ENCODE data around the gene SHANK1. TPM values are rescaled to one million over a fixed set of nuclear protein-coding genes. Genes with fewer than 3 reads are reported as not detected.

The SHANK1 gene
- total and polyA plus RNA-seq, 8 donors = 0.06 to 0.69 (median 0.19) TPM; not detected in 1

DNA sequence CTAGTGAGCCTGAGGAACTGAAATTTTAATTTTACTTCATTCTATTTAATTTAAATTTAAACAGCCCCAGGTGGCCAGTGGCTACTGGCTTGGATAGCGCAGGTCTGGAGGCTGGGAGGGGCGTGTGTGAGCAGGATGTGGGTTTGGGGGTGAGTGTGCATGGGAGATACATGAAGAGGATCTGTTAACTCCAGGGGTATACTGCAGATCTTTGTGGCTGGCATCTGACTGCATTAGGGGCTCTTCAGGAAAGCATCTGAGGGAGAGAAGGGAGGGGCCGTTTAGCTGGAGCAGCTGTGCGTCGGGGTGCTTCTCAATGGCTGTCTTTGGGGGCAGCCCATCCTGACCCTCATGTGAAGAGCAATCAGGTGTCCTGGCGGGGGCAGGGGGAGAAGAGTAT, 6.8 kb downstream of the SHANK1 start:
- FAIRE-seq (no peak), DNase-seq (no peak), ATAC-seq (no peak)
- H3K27me3 ChIP-seq = peaks cover 0 to 5% (median 0%) of the 10 kb centered on the region in 4 donors
- no peaks in the 10 kb centered on the region for H3K4me1 ChIP-seq
- WGBS, 2 donors = 50 to 67% methylated on average over 6 of the region's 6 CpGs
- no peak overlapping the region for H3K27ac ChIP-seq
- H3K4me3 ChIP-seq = no peak overlapping the region
- no peaks in the 10 kb centered on the region for H3K9me3 ChIP-seq
- intact Hi-C loops (cut with DNase I) = no loop called here
- no peaks in the 10 kb centered on the region for H3K36me3 ChIP-seq
- TF ChIP-seq, protein P1, sequence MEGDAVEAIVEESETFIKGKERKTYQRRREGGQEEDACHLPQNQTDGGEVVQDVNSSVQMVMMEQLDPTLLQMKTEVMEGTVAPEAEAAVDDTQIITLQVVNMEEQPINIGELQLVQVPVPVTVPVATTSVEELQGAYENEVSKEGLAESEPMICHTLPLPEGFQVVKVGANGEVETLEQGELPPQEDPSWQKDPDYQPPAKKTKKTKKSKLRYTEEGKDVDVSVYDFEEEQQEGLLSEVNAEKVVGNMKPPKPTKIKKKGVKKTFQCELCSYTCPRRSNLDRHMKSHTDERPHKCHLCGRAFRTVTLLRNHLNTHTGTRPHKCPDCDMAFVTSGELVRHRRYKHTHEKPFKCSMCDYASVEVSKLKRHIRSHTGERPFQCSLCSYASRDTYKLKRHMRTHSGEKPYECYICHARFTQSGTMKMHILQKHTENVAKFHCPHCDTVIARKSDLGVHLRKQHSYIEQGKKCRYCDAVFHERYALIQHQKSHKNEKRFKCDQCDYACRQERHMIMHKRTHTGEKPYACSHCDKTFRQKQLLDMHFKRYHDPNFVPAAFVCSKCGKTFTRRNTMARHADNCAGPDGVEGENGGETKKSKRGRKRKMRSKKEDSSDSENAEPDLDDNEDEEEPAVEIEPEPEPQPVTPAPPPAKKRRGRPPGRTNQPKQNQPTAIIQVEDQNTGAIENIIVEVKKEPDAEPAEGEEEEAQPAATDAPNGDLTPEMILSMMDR (IDR thresholded peaks at IDR 0.05) = no peak

DNA sequence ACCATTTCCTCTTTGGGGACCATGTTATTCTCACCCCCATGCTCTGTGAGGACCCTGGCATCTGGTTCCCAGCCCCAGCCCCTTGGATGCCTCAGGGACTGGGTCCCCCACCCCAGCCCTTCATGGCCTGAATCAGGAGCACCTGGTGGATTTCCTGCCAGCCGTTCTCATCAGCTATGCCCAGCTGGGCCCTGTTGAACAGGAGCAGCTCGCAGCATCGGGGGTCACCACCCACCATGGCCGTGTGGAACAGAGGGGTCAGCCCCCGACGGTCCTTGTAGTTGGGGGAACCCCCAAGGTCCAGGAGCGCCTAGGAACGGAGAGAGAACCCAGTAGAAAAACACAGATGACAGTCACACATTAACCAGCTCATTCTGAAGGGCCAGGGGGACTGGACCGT, 7.8 kb downstream of the SHANK1 start:
- no peak overlapping the region for H3K4me3 ChIP-seq
- FAIRE-seq (no peak), DNase-seq (no peak), ATAC-seq (no peak)
- TF ChIP-seq, protein P1 (IDR thresholded peaks at IDR 0.05) = no peak
- peaks cover 0 to 2% (median 0%) of the 10 kb centered on the region in 4 donors for H3K27me3 ChIP-seq
- 35 to 46% methylated on average over 9 of the region's 9 CpGs for WGBS, 2 donors
- no peaks in the 10 kb centered on the region for H3K4me1 ChIP-seq
- H3K27ac ChIP-seq = no peak overlapping the region
- H3K9me3 ChIP-seq = no peaks in the 10 kb centered on the region
- H3K36me3 ChIP-seq = no peaks in the 10 kb centered on the region
- intact Hi-C loops (cut with DNase I) = no loop called here

DNA sequence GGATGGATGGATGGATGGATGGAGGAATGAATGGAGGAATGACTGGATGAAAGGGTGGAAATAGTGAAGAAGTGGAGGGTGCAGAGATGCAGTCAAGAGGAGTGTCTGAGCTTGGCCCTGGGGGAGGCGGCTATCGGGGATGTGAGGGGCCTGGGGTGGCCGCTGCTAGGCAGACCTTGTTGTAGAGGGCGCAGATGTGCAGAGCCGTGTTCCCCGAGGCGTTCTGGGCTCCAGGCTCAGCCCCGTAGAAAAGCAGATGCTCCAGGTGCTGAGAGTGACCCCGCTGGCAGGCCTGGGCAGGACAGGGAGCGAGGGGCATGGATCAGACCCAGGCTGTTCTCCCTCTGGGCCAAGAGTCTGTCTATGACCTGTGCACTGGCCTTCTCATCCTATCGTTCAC, 8.4 kb downstream of the SHANK1 start:
- FAIRE-seq (no peak), ATAC-seq (no peak), DNase-seq (no peak)
- H3K27me3 ChIP-seq = no peaks in the 10 kb centered on the region
- TF ChIP-seq, protein P1 (IDR thresholded peaks at IDR 0.05) = no peak
- intact Hi-C loops (cut with DNase I) = no loop called here
- no peaks in the 10 kb centered on the region for H3K36me3 ChIP-seq
- no peak overlapping the region for H3K4me3 ChIP-seq
- no peaks in the 10 kb centered on the region for H3K4me1 ChIP-seq
- no peak overlapping the region for H3K27ac ChIP-seq
- H3K9me3 ChIP-seq = no peaks in the 10 kb centered on the region
- WGBS, 2 donors = 57 to 75% methylated on average over 10 to 11 of the region's 11 CpGs

DNA sequence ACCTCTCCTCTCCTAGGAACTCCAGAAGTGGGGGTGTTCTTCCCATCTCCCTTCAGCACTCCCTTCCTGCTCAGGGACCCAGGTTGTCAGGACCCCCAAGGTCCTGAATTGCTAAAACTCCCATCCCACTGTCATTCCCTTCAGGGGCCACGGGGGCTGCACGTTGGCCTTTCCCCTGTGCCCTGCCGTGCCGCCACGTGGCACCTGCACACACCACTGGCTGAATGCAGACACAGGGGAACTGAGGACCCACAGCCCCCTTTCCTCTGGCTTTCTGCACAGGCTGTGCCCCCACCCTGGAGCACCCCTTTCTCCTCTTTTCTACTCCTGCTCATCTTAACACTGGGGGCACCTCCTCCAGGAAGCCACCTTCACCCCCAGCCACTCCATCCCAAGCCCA, 9.0 kb downstream of the SHANK1 start:
- Histone ChIP-seq H3K27me3 (no peaks in the 10 kb centered on the region), H3K27ac (no peak overlapping the region), H3K4me1 (no peaks in the 10 kb centered on the region), H3K4me3 (no peak overlapping the region), H3K9me3 (no peaks in the 10 kb centered on the region), H3K36me3 (no peaks in the 10 kb centered on the region)
- 58 to 73% methylated on average over 5 of the region's 5 CpGs for WGBS, 2 donors
- TF ChIP-seq, protein P1 (IDR thresholded peaks at IDR 0.05) = no peak
- no peak for FAIRE-seq
- DNase-seq = no peak
- intact Hi-C loops (cut with DNase I) = no loop called here
- no peak for ATAC-seq

DNA sequence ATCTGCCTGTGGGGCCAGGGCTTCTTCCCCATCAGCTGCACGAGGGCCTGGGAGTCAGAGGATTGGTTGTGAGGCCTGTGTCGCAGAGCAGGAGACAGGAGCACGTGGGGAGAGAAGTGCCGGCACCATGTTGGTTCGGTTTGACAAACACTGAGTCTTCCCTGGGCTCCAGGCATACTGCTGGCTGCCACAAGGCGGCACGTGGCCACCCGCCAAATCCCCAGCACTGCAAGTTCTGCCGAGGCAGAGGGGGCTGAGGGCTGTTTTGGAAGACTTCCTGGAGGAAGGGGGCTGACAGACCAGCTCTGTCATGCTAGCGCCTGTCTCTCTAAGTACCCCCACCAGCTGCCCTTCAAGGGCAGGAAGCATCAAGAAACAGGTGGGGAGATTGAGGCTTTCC, 9.5 kb downstream of the SHANK1 start:
- Histone ChIP-seq H3K4me1 (no peaks in the 10 kb centered on the region), H3K9me3 (no peaks in the 10 kb centered on the region), H3K36me3 (no peaks in the 10 kb centered on the region), H3K27ac (no peak overlapping the region), H3K4me3 (no peak overlapping the region), H3K27me3 (no peaks in the 10 kb centered on the region)
- WGBS, 2 donors = 27 to 33% methylated on average over 10 of the region's 10 CpGs
- DNase-seq (no peak), FAIRE-seq (no peak), ATAC-seq (no peak)
- intact Hi-C loops (cut with DNase I) = no loop called here
- TF ChIP-seq, protein P1 (IDR thresholded peaks at IDR 0.05) = no peak

All from pancreas (tissue), 10 donors.